Nephron (organoid): ENCODE measurements around the gene INTS11.

Experiments
- H3K27ac Mint-ChIP-seq, 3 experiments: 2 replicates each; pipeline ENCODE4 v1.8.0; 2020; ENCODE audit warnings: mixed read lengths in 3 of 3, mild to moderate bottlenecking in 2 of 3, moderate library complexity in 1 of 3
- H3K27me3 Mint-ChIP-seq: 2 replicates; pipeline ENCODE4 v1.8.0; 2021; ENCODE audit warnings: low read depth, mild to moderate bottlenecking, moderate library complexity, mixed read lengths
- H3K36me3 Mint-ChIP-seq: 2 replicates; pipeline ENCODE4 v1.8.0; 2020; ENCODE audit warnings: low read depth, mixed read lengths
- H3K4me1 Mint-ChIP-seq: 2 replicates; pipeline ENCODE4 v1.8.0; 2020; ENCODE audit warnings: mixed read lengths
- H3K4me3 Mint-ChIP-seq, 3 experiments: 2 replicates each; pipeline ENCODE4 v1.8.0; 2020; ENCODE audit warnings: mild to moderate bottlenecking in 3 of 3, mixed read lengths in 3 of 3, moderate library complexity in 2 of 3
- H3K9me3 Mint-ChIP-seq: 2 replicates; pipeline ENCODE4 v1.8.0; 2020; ENCODE audit warnings: mixed read lengths
- CTCF ChIP-seq, 3 experiments: fragments of 200-600 bp; sonication (generic); IDR thresholded peaks; one replicate each; pipeline ENCODE4 v1.5.0; 2021; ENCODE audit warnings: antibody characterized with exemption in 3 of 3; ENCODE audit not compliant: unreplicated experiment in 3 of 3

INTS11 gene

GRCh38 chr1:1303736-1304135, 20.7 kb downstream of the INTS11 start:
- peaks cover 22% of the 10 kb centered on the region for H3K4me1 Mint-ChIP-seq
- peak overlapping the region in 1 of 3 experiments; percentile 10 for H3K4me3 Mint-ChIP-seq
- no peaks in the 10 kb centered on the region for H3K36me3 Mint-ChIP-seq
- H3K9me3 Mint-ChIP-seq, result no peaks in the 10 kb centered on the region
- no peak overlapping the region for H3K27ac Mint-ChIP-seq
- no peak for TF ChIP-seq CTCF (IDR thresholded peaks at IDR 0.05; ENCODE audit: unreplicated experiment in 3 of 3)
- H3K27me3 Mint-ChIP-seq, result no peaks in the 10 kb centered on the region

GRCh38 chr1:1302951-1303509, 21.4 kb downstream of the INTS11 start:
- Mint-ChIP-seq H3K4me1 (peaks cover 22% of the 10 kb centered on the region), H3K27me3 (no peaks in the 10 kb centered on the region), H3K36me3 (no peaks in the 10 kb centered on the region), H3K4me3 (no peak overlapping the region), H3K27ac (no peak overlapping the region), H3K9me3 (no peaks in the 10 kb centered on the region)
- TF ChIP-seq CTCF (IDR thresholded peaks at IDR 0.05; ENCODE audit: unreplicated experiment in 3 of 3), result no peak

- Mint-ChIP-seq H3K9me3 (no peaks in the 10 kb centered on the region), H3K4me1 (peaks cover 22% of the 10 kb centered on the region), H3K36me3 (no peaks in the 10 kb centered on the region), H3K27me3 (no peaks in the 10 kb centered on the region), H3K27ac (no peak overlapping the region), H3K4me3 (no peak overlapping the region)
- peak in 2 of 3 experiments; percentile 21 to 35 for TF ChIP-seq CTCF (IDR thresholded peaks at IDR 0.05; ENCODE audit: unreplicated experiment in 3 of 3)
These were observed 22.4 kb downstream of the INTS11 start for GRCh38 chr1:1302006-1302430.

- no peak overlapping the region for H3K27ac Mint-ChIP-seq
These were observed 24.1 kb downstream of the INTS11 start for GRCh38 chr1:1300352-1300739.

GRCh38 chr1:1299686-1300351, 24.6 kb downstream of the INTS11 start:
- H3K4me1 Mint-ChIP-seq, result peaks cover 5% of the 10 kb centered on the region
- peak; percentile 25 to 45 (median 42) for TF ChIP-seq CTCF (IDR thresholded peaks at IDR 0.05; ENCODE audit: unreplicated experiment in 3 of 3)
- no peaks in the 10 kb centered on the region for H3K27me3 Mint-ChIP-seq
- no peaks in the 10 kb centered on the region for H3K36me3 Mint-ChIP-seq
- no peak overlapping the region for H3K27ac Mint-ChIP-seq
- no peaks in the 10 kb centered on the region for H3K9me3 Mint-ChIP-seq
- H3K4me3 Mint-ChIP-seq, result no peak overlapping the region

More at GRCh38 chr1:1300352-1300739, 24.1 kb downstream of the INTS11 start:
- no peak for TF ChIP-seq CTCF (IDR thresholded peaks at IDR 0.05; ENCODE audit: unreplicated experiment in 3 of 3)
- Mint-ChIP-seq H3K9me3 (no peaks in the 10 kb centered on the region), H3K4me3 (no peak overlapping the region), H3K36me3 (no peaks in the 10 kb centered on the region), H3K27me3 (no peaks in the 10 kb centered on the region), H3K4me1 (peaks cover 9% of the 10 kb centered on the region)
